DMS53 treated with DMSO at 0.1 percent for 48 hours (cell line): Measurements from ENCODE around the gene C2orf66.

ENCODE experiments used
- DNase-seq: peaks from one replicate; lab custom pipeline; 2025; ENCODE audit not compliant: unreplicated experiment; lab: John Stamatoyannopoulos, UW

Gene C2orf66

DNA sequence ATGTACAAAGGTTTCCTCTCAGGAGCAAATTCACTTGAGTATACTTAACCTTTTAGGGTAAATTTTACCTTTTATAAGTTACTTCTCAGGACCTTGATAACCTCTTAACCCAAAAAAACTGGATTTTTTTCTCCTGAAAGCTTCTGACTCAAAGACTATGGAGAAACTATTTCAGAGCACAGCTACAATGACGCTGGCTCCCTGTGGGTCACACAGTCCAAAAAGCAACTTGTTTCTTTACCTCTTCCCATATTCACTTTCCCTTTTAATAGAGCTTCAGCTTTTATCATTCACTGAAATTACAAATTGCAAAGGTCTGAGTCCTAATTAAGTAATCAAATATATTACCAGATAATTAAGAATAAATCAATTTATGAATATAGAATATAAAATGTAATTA, 42.1 kb downstream of the C2orf66 start:
- DNase-seq, result no peak

DNA sequence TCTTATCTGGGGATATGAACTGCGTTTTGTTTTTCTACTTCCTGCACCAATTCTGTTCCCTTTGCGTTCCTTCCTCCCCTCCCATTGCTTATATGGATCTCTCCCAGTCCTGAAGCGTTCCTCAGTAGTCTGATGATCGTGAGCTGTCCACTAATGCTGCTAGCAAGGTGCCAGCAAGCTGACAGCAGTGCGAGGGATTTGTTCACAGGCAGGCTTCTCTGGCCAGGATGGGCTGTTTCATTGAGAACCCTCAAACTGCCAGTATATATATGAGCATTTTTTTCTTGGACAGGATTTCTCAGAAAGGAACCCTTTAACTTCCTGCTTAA, 49.8 kb downstream of the C2orf66 start:
- DNase-seq, result no peak

DNA sequence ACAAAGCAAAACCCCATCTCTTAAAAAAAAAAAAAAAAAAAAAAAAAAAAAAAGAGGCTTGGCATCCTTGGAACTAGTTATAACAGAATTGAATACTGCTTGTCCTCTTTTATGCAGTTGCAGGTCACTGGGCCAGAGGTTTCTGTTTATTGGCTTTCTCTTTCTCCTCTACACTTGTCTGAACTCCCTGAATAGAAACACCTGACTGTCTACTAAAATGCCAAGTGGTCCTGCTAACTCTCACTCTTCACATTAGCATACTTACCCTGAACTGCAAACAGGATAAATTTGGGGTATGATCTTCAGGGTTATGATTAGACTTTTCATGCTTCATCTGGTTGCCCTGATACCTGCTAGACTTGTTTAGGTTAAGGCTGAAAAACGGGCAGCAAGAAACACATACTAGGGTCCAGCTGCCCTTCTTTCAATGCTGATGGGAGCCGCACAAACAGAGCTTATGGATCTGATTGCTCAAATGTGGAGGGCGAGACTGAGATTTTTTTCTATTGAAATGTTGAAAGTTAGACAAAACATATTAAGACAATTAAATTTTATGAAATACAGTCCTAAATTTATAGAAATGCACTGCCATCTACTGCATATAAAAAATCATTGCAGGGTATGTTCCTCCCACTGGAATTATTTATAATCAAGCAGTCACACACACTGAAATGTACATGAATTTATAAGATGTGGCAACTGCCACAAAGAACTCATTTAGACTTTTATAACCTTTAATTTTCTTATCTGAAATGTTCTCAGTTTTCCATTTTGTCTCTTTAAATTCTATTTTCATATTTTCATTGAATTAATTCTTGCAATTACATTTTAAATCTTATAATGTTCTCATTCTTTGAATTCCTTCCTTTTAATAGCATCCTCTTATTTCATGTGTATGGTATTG, 50.4 kb downstream of the C2orf66 start:
- no peak for DNase-seq
